ENCODE measurements around the gene ISG20.
A peak's percentile ranks its signal among the peaks of the same experiment; 100 is the strongest.

Gene ISG20

DNA sequence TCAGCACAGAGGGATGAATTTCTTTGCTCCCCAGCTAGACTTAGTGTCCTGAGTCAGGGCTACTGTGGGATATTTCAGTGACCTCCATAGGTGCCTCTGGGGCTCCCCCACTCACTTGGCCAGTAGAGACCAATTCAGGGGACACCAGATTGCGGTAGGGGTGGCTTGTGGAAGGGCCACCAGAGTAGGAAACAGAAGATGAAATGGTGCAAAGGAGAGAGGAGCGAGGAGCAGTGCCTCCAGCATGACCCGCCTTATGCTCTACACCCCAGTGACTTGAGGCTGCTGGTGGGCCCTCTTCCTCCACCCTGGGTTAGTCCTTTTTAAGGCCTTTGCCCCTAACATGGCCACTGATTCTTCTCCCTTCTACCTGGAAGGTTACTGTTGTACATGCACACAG lies 15.2 kb upstream of the ISG20 start:
- no peak for DNase-seq (ENCODE audit: low spot score)
- in situ Hi-C loops (cut with MboI; ENCODE audit: low sequenced_read_pairs, unreplicated experiment), result loop anchor here (10.0 kb wide), 1 partner anchor 149 kb away; no protein-coding TSS in a partner anchor
- TF ChIP-seq CTCF (IDR thresholded peaks at IDR 0.05; ENCODE audit: borderline replicate concordance, control extremely low read depth, extremely low read depth, insufficient read depth, missing control alignments), result no peak

- peak; percentile 73 for DNase-seq (ENCODE audit: low spot score)
- in situ Hi-C loops (cut with MboI; ENCODE audit: low sequenced_read_pairs, unreplicated experiment), result loop anchor here (10.0 kb wide), 1 partner anchor 150 kb away; no protein-coding TSS in a partner anchor
- peak; percentile 64 for TF ChIP-seq CTCF (IDR thresholded peaks at IDR 0.05; ENCODE audit: borderline replicate concordance, control extremely low read depth, extremely low read depth, insufficient read depth, missing control alignments)
These were observed 14.5 kb upstream of the ISG20 start for GRCh38 chr15:88624156-88624970.

GRCh38 chr15:88624971-88625490 lies 13.8 kb upstream of the ISG20 start:
- no peak for DNase-seq (ENCODE audit: low spot score)
- TF ChIP-seq CTCF (IDR thresholded peaks at IDR 0.05; ENCODE audit: borderline replicate concordance, control extremely low read depth, extremely low read depth, insufficient read depth, missing control alignments), result no peak
- in situ Hi-C loops (cut with MboI; ENCODE audit: low sequenced_read_pairs, unreplicated experiment), result loop anchor here (10.0 kb wide), 1 partner anchor 150 kb away; no protein-coding TSS in a partner anchor

DNA sequence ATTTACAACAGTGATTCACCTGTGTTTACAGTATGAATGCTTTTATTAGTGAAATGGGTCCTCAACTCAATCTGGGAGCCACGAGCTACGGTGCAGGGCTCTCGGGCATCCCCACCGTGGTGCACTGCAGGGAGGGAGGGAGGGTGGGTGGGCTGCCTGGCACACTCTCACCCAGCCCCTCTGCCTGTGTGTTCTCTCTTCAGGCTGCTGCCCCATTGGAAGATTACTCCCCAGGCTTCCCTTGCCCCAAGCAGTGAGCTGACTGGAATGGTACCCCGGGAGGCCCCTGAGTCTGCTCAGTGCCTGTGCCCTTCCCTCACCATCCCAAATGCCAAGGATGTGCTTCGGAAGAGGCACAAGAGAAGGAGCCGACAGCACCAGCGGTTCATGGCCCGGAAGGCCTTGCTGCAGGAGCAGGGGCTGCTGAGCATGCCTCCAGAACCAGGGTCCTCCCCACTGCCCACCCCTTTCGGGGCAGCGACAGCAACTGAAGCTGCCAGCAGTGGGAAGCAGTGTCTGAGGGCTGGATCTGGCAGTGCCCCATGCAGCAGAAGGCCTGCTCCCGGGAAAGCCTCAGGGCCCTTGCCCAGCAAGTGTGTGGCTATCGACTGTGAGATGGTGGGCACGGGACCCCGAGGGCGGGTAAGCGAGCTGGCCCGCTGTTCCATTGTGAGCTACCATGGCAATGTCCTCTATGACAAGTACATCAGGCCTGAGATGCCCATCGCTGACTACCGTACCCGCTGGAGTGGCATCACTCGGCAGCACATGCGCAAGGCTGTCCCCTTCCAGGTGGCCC lies 12.7 kb upstream of the ISG20 start:
- no peak for TF ChIP-seq CTCF (IDR thresholded peaks at IDR 0.05; ENCODE audit: borderline replicate concordance, control extremely low read depth, extremely low read depth, insufficient read depth, missing control alignments)
- in situ Hi-C loops (cut with MboI; ENCODE audit: low sequenced_read_pairs, unreplicated experiment), result loop anchor here (10.0 kb wide), 1 partner anchor 151 kb away; no protein-coding TSS in a partner anchor
- DNase-seq (ENCODE audit: low spot score), result no peak

- DNase-seq (ENCODE audit: low spot score), result no peak
- TF ChIP-seq CTCF (IDR thresholded peaks at IDR 0.05; ENCODE audit: borderline replicate concordance, control extremely low read depth, extremely low read depth, insufficient read depth, missing control alignments), result no peak
These were observed 11.4 kb upstream of the ISG20 start for GRCh38 chr15:88627463-88627862.

DNA sequence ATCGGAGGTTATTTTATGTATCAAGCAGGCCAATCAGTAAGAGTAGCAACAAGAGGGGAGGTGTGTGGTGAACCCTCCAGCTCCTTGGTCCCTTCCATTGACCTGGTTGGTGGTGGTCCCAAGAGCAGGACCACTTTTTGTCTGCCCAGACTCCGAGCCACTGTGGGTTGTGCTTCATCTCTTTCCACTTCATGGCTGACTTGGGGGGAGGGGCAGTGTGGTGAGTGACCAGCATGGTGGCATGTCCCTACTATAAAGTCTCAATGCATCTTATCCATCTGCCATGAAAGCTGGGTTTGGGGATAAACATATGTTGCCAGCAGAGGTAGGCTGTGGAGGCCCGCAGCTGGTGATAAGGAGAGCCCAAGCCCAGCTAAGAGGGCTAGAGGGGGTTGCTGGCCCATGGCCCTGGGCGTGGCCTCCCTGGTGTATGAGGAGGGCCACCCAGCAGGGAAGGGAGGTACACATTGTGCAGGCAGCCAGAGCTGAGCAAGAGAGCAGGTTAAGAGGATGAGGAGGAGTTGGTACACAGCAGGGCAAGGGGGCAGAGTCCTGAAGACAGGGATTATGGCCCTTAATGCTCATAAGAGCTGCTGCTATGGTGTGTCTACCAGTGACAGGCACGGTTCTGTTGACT lies 10.7 kb upstream of the ISG20 start:
- no peak for TF ChIP-seq CTCF (IDR thresholded peaks at IDR 0.05; ENCODE audit: borderline replicate concordance, control extremely low read depth, extremely low read depth, insufficient read depth, missing control alignments)
- DNase-seq (ENCODE audit: low spot score), result no peak
- in situ Hi-C loops (cut with MboI; ENCODE audit: low sequenced_read_pairs, unreplicated experiment), result loop anchor here (10.0 kb wide), 1 partner anchor 153 kb away; no protein-coding TSS in a partner anchor

More at GRCh38 chr15:88627463-88627862, 11.4 kb upstream of the ISG20 start:
- in situ Hi-C loops (cut with MboI; ENCODE audit: low sequenced_read_pairs, unreplicated experiment), result loop anchor here (10.0 kb wide), 1 partner anchor 153 kb away; no protein-coding TSS in a partner anchor
